GM19025 (cell line): ENCODE data around the gene ANKRD17.
"Not testable (repeated sequence)": the region's sequence is repeated elsewhere in the genome, so short reads cannot be mapped to it uniquely, and the experiment has no call there.

Experiments
- ATAC-seq: cut with Tn5 transposase; IDR thresholded peaks from one replicate; pipeline ENCODE4 v1.9.1; 2021; ENCODE audit warnings: mild to moderate bottlenecking, low read depth, moderate library complexity; ENCODE audit not compliant: unreplicated experiment

The ANKRD17 gene

DNA sequence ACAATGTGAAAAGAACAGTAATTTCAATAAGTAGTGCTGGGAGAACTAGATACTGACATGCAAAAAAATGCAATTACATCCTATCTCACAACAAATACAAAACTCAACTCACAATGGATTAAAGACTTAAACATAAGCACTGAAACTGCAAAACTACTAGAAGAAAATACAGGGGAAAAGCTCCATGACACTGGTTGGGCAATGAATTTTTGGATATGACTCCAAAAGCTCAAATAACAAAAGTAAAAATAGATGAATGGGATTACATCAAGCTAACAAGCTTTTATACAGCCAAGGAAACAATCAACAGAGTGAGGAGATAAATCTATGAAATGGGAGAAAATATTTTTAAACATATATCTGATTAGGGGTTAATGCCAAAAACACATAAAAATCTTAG, 53.1 kb downstream of the ANKRD17 start:
- no peak for ATAC-seq

DNA sequence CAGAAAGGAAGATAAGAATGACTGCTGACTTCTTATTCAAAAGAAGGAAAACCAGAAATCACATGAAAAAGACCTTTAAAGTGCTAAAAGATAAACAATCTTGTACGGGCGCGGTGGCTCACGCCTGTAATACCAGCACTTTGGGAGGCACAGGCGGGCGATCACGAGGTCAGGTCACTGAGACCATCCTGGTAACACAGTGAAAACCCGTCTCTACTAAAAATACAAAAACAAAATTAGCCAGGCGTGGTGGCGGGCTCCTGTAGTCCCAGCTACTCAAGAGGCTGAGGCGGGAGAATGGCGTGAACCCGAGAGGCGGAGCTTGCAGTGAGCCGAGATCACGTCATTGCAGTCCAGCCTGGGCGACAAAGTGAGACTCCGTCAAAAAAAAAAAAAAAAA, 54.6 kb downstream of the ANKRD17 start:
- not testable (repeated sequence) for ATAC-seq

DNA sequence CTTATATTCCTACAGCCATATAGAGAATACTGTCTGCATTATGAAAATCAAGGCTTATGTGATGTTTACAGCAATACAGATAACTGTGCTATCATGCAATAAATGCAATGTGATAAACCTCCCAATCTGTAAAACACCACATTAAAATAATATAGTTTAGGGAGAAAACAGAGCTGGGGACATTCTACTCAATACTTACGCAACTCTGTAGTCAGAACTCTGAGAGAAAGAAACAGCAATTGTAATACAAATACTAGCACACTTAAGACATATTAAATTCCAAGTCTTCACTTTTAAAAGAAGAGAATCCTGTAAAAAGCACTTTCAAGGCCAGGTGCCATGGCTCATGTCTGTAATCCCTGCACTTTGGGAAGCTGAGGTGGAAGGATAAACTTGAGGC, 61.4 kb downstream of the ANKRD17 start:
- no peak for ATAC-seq

DNA sequence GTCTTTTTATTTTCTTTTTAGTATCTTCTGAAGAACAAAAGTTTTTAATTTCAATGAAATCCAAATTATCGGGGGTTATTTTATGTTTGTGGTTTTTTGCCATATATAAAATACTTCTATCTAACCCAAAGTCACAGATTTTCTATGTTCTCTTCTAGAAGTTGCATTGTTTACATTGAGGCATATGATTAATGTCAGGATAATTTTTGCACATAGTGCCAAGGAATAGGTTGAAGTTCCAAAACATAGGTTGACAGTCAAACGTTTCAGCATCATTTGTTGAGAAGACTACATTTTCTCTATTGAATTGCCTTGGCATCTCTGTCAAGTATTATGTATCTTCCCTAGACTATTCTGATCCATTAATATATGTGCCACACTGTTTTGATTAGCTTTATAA, 64.5 kb downstream of the ANKRD17 start:
- no peak for ATAC-seq

DNA sequence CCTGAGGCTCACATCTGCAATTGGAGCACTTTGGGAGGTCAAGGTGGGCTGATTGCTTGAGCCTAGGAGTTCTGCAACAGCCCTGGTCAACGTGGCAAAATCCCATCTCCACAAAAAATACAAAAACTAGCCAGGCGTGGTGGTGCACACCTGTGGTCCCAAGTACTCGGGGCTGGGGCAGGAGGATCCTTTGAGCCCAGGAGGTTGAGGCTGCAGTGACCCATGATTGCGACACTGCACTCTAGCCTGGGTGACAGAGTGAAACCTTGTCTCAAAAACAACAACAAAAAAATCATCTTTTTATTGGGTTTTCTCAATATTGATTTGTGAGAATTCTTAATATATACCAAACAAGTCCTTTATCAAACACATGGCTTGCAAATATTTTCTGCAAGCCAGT, 64.9 kb downstream of the ANKRD17 start:
- no peak for ATAC-seq

DNA sequence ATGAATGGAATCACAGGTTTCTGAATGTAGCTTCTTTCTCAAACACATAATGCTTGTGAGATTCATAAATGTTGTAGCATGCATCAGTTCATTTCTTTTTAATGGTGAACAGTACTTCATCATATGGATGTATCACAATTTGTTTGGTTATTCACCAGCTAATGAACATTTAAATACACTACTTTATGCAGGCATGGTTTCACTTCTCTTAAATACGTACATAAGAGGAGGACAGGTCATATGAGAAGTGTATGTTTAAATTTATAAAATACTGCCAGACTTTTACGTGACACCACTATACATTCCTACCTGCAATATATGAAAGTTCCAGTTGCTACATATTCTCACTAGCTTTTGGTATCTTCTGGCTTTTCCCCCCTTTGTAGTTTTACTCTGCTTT, 65.4 kb downstream of the ANKRD17 start:
- ATAC-seq: no peak

DNA sequence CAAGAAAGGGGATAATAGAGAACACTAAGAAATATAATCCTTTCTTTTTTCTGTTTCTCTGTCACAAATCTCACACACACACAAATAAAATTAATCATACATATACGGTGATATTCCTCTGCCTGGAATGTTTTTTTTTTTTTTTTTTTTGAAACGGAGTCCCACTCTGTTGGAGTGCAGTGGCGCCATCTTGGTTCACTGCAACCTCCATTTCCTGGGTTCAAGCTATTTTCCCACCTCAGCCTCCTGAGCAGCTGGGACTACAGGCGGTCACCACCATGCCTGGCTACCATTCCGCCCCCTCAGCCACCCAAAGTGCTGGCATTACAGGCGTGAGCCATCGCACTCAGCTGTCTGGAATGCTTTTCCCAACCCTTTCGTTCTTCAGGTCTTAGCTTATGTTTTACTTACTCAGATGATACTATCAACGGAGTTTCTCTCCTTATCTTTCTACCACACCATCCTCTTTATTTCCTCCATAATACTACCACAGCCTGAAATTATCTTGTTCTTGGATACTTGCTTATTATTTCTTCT, 69.3 kb downstream of the ANKRD17 start:
- no peak for ATAC-seq

DNA sequence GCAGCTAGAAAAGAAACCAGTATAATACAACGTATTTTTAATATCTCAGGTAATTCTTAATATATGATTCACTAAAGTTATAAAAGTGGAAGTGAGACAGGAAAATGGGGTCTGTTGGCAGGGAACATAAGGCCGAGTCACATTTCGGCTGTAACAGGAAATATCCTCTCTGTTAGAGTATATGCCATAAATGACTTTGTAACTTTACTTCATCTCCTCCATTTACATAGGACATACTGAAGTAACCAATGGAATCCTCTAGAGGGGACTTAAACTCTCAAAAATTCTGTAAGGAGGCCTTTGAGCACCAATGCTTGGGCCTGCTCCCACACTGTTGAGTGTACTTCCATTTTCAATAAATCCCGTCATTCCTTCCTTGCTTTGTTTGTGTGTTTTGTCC, 71.3 kb downstream of the ANKRD17 start:
- no peak for ATAC-seq

DNA sequence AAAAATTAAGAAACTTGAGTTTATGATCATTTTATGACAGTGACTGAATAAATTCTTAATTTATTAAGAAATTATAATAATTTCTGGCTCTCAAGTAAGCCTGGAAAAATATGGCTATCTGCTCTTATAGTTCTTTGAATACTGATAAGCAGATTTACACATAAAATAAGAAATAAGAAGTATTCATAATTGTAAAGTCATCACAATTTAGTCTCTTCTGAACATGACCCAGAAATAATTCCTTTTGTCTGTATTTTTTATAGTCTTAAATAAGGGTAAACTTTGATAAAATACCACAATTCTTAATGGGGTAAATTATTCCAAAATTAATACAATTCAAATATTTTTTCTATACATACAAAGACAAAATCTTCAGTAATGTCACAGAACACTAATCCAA, 72.7 kb downstream of the ANKRD17 start:
- no peak for ATAC-seq

DNA sequence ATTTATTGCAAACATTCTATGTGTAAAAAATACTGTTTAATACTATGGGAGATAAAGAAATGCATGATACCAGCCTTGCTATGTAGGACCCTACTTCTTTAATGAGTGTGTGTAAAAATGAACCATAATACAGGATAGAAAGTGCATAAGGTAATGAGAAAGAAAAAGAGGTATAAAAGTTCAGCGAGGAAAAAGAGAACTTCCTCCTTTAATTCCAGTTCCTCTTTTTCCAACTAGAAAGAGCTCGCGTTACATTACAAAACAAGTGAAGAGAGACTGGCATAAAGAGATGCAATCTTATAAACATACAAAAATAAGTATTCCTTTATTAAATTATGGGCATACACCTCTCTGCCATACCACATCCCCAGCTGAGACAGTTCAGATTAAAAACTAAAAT, 77.4 kb downstream of the ANKRD17 start:
- ATAC-seq: no peak

DNA sequence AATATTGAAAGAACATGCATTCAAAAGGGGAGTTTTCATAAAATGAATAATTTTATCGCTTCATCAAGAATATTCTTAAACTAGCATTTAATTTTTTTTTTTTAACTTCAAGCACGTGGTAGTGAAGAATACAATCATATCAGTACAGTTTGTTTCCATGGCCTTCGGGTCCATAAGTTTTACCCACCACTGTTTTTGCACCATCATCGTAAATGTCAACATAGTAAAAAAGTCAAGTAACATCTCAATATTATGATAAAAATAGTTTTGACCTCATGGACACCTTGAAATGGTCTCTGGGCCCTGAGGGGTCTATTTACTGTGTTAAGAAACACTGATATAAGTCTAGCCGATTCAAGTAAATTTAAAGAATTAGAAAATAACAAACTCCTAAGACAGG, 80.2 kb downstream of the ANKRD17 start:
- ATAC-seq: no peak

DNA sequence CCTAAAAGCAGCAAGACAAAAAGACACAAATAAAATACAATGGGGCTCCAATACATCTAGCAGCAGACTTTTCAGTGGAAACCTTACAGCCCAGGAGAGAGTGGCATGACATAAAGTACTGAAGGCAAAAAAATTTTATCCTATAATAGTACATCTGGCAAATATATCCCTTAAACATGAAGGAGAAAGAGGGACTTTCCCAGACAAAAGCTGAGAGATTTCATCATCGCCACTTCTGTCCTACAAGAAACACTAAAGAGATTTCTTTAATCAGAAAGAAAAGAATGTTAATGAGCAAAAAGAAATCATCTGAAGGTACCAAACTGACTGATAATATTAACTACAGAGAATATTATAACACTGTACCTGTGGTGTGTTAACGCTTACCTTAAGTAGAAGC, 86.4 kb downstream of the ANKRD17 start:
- no peak for ATAC-seq

DNA sequence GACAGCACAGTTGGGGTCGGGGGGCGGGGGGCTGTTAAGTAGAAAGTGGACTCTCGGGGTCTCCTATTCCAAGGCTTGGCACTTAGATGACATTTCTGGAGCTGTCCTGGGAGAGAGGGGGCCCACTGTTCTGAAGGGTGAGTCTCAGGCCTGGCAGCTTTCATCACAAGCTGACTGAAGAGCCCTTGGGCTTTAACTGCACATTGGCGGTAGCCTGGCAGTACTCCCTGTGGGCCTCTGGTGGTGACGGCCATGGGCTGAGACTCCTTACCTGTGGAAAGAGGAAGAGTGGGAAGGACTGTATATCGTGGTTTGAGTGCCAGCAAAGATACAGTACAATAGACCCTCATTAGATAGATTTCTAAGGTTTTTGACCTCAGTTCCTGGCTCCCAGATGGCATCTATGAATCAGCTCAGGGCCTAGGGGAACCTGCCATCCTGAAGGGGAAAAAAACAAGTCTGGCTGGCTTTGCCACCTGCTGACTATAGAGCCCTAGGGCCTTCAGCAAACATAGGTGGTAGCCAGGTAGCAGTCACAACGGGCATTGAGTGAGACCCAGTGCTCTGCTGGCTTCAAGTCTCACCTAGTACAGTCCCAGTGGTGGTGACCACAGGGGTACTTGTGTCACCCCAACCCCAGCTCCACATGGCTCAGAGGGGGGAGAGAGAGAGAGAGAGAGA, 87.9 kb downstream of the ANKRD17 start:
- no peak for ATAC-seq

DNA sequence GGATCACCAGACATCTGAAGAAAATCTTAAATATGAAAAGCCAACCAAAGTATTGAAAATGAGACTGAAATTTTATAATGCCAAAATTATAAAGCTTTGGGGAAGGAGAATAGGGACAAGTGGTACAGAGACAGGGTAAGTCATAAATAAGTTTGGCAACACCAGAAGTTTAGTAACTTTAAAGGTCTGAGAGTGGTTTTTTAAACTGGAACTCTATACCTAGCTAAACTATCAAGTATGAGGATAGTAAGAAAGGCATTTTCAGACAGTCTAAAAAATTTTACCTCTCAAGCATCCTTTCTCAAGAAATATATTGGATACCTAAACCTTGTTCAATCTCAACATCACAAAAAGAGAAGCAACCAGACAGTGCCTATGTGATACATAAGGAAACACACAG, 92.4 kb downstream of the ANKRD17 start:
- ATAC-seq: no peak

DNA sequence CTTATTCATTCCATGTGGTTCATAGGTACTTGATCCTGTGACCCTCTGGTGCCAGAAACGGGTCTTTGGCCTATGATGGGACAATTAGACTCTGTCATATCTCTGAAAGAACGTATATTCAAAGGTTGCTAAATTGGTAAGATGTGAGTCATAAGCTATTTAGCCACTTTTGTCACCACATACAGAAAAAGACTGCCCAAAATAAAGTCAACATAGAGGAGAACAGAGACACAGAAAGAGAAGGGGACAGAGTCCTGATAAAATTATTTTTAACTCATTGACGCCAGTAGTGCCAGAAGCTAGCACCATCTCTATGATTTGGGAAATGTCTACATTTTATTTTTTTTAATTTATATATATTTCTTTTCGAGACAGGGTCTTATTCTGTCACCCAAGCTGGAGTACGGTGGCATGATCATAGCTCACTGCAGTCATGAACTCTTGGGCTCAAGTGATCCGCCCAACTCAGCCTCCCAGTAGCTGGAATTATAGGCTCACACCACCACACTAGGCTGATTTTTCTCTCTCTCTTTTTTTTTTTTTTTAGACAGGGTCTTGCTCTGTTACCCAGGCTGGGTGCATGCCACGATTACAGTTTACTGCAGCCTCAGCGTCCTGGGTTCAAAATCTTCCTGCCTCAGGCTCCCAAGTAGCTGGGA, 96.9 kb downstream of the ANKRD17 start:
- no peak for ATAC-seq

DNA sequence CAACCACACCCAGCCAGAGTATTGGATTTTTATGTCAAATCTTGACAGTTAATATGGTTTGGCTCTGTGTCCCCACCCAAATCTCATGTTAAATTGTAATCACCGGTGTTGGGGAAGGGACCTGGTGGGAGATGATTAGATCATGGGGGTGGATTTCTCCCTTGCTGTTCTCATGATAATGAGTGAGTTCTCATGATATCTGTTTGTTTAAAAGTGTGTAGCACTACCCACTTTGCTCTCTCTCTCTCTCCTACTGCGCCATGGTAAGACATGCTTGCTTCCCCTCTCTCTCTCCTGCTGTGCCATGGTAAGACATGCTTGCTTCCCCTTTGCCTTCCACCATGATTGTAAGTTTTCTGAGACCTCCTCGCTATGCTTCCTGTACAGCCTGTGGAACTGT, 102.2 kb downstream of the ANKRD17 start:
- no peak for ATAC-seq

DNA sequence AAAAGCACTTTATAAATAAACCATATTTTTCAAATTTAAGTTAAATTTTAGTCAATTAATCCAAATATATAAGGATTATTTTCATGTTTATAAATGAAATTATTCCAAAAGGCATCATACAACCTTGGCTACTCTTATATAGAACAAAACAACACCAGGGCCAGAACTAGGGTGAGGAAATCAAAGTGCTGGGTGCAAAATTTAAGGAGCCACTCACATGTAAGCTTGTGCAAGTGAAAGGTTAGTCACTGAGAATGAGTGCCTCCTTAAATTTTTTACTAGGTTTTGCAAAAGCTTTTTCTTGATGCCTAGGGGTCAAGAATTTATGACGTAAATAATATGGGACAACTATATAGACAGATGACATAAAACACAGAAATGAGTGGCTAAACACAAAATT, 105.7 kb downstream of the ANKRD17 start:
- ATAC-seq: no peak

DNA sequence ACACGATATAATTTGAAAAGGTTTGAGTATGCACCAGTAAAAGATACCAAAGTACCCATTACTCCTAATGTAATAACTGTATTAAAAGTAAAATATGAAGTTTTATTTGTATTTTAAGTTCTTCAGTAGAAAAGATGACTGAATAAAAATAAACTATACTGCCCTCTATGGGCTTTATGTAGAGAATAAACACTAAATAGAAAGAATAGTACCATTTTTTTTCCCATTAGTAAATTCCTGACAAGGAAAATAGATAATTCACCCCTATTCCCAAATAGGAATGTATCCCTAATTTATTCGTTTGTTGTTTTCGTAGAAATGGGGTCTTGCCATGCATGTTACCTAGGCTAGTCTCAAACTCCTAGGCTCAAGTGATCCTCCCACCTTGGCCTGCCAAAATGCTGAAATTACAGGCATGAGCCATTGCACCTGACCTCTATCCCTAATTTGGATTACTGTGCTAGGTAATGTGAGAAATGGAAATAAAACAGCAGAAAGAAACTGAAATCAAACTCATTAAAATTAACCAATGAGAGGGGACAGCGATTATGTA, 115.5 kb downstream of the ANKRD17 start:
- no peak for ATAC-seq

DNA sequence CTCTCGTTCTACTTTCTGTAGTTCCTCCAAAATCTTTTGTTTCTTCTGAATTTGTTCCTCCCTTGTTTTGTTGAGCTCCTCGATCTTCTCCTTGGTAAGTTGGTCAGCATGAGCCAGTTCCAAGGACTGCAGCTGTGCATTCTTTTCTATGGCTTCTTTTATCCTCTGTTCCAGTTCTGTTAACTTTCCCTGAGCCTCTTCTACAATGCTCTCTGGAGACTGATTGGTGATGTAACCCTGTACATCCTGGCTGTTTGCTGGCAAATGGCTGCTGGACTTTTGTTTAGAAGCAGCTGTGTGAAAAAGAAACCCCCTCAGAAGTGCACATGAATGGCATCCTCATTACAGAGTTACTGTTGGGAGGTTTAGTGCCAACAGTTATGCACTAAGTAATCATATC, 118.6 kb downstream of the ANKRD17 start:
- no peak for ATAC-seq

DNA sequence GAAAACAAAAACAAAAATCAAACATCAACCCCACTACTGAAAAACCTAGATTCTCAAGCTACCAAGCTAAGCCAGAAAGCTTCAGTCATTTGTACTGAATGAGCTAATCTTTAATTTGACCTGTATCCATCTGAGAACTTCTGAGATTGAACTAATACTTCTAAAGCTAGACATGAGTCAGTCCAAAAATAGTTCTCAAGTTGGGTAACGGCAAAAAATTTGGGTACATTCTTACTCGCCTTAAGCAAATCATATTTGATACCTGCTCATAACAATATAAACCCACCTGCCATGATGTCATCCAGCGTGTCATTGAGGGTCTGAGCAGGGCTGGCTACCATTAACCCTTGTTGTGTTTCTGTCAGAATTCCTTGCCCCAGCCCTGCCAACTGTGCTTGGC, 119.4 kb downstream of the ANKRD17 start:
- ATAC-seq: no peak

DNA sequence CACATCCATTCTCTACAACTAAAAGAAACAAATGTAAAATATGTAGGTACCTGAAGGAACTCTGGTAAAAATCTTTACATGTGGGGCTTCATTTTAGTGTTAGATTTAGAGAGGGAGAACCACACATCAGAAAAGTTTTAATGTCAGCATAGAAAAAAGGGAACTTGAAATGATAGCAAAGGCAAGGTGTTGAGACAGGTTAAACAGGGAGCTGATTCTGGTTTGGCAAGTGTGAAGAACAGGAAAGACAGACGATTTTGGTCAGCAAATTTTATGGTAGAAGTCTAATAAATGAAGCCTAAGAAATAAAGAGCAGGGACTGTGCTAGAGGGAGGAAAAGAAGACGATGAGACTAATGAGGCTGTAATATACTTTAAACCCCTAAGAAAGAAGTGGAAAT, 121.5 kb downstream of the ANKRD17 start:
- no peak for ATAC-seq

DNA sequence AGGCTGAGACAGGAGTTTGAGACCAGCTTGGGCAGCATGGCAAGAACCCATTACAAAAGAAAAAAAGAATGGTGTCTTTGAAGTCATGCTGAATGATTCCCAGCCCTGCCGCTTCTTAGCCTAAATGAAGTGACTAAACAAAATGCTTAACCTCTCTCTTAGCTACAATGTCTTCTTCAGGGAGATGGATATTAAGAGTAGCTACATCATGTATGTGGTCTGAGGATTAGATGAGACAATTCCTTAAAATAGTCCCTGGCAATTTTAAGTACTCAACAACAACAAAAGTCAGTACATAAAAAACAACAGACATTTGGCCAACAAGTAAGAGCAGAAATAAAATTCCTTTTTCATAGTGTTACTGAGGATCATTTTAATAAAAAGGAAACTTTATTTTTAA, 124.8 kb downstream of the ANKRD17 start:
- no peak for ATAC-seq
